ENCODE data around the gene OR11A1. TPM values are rescaled to one million over a fixed set of nuclear protein-coding genes. Genes with fewer than 3 reads are reported as not detected.

OR11A1 gene
- total and polyA plus RNA-seq, 12 donors = not detected

DNA sequence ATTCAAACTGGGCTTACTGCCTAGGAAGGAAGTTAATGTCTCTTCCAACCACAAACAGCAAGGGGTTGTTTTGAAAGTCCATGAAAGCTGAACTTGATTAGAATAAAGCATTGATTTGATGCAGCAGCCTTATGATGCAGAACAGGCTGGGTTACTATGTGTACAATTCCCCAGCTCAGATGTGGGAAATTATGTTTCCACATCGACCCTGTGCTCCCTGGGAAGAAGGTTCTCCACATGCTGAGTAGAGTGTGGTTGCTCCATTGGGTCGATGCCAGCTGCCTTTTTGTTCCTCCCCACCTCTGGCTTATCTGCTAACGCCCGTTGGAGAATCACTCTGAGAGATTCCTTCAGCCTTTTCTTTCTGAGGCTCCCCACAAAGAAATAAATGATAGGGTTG, 29.7 kb upstream of the OR11A1 start:
- Histone ChIP-seq H3K9me3 (peaks cover 0 to 7% (median 0%) of the 10 kb centered on the region in 11 donors), H3K36me3 (no peaks in the 10 kb centered on the region), H3K27me3 (peaks cover 0 to 26% (median 4%) of the 10 kb centered on the region in 7 donors), H3K27ac (no peak overlapping the region), H3K4me1 (no peaks in the 10 kb centered on the region), H3K4me3 (no peak overlapping the region)
- DNase-seq (no peak), ATAC-seq (no peak)
- WGBS, 2 donors = 49 to 54% methylated on average over 4 of the region's 4 CpGs
- intact Hi-C loops (cut with DNase I) = no loop called here
- TF ChIP-seq, protein P1, sequence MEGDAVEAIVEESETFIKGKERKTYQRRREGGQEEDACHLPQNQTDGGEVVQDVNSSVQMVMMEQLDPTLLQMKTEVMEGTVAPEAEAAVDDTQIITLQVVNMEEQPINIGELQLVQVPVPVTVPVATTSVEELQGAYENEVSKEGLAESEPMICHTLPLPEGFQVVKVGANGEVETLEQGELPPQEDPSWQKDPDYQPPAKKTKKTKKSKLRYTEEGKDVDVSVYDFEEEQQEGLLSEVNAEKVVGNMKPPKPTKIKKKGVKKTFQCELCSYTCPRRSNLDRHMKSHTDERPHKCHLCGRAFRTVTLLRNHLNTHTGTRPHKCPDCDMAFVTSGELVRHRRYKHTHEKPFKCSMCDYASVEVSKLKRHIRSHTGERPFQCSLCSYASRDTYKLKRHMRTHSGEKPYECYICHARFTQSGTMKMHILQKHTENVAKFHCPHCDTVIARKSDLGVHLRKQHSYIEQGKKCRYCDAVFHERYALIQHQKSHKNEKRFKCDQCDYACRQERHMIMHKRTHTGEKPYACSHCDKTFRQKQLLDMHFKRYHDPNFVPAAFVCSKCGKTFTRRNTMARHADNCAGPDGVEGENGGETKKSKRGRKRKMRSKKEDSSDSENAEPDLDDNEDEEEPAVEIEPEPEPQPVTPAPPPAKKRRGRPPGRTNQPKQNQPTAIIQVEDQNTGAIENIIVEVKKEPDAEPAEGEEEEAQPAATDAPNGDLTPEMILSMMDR (IDR thresholded peaks at IDR 0.05) = no peak

DNA sequence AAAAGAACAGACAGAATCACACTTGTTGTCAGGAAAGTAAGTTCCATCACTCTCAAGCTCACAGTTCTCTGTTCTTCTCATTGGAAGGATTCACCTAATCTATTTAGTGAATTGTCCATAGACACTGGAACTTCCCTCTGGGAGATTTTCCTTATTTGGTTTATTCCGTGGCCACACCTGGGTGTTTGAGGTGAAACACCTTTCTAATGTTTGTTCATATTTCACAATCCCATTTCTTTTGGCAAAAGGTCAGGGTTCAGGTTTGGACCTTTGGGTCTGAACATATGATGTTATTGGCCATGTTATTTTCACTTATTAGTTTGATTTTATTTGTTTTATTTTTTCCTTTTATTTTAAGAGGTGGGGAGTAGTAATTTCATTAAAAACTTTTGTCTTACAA, 26.9 kb upstream of the OR11A1 start:
- DNase-seq (no peak), ATAC-seq (no peak)
- Histone ChIP-seq H3K27me3 (peaks cover 0 to 16% (median 4%) of the 10 kb centered on the region in 7 donors), H3K9me3 (peaks cover 0 to 12% (median 0%) of the 10 kb centered on the region in 11 donors), H3K27ac (no peak overlapping the region), H3K4me1 (no peaks in the 10 kb centered on the region), H3K36me3 (no peaks in the 10 kb centered on the region), H3K4me3 (no peak overlapping the region)
- WGBS, 2 donors = 68 to 79% methylated on average over 1 of the region's 1 CpG
- TF ChIP-seq, protein P1 (IDR thresholded peaks at IDR 0.05) = no peak
- intact Hi-C loops (cut with DNase I) = no loop called here

DNA sequence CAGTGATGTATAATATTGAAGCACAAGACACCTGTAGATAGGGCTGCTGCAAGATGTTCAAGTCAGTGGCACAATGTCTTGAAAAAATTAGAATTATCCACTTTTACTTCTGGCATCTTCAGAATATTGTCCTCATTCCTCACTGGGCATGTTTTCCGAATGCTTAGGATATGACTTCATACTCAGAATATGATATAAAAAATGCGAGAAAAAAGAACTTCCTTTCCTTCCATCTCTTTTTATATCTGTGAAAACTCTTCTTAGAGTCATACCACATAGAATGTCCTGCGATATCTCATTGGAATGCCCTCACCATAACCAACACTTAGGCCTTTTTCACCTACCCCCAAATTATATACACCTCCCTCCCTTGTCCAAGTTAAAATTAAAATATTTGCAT, 26.3 kb upstream of the OR11A1 start:
- peaks cover 0 to 12% (median 0%) of the 10 kb centered on the region in 11 donors for H3K9me3 ChIP-seq
- no peaks in the 10 kb centered on the region for H3K4me1 ChIP-seq
- TF ChIP-seq, protein P1 (IDR thresholded peaks at IDR 0.05) = no peak
- no peak overlapping the region for H3K27ac ChIP-seq
- H3K4me3 ChIP-seq = no peak overlapping the region
- ATAC-seq = no peak
- intact Hi-C loops (cut with DNase I) = no loop called here
- peaks cover 0 to 12% (median 7%) of the 10 kb centered on the region in 7 donors for H3K27me3 ChIP-seq
- WGBS, 2 donors = 49 to 58% methylated on average over 3 of the region's 3 CpGs
- no peak for DNase-seq
- no peaks in the 10 kb centered on the region for H3K36me3 ChIP-seq

DNA sequence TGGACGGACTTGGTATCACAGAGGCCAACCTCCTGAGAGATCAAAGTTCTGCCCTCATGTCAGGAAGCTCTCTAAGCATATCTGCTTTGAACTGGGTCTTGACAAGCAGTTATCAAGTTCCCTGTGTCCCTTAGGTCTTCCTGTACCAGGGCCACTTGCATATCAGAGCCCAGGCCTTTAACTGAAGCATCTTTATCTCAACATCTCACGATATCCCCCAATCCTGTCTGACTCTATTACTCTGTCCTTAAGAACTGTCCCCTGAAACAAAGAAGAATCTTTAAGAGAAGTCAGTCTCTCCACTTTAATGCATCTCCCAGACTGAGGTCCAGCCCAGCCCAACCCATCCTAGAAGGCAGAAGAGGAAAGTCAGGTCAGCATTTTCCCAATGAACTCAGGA, 22.7 kb upstream of the OR11A1 start:
- 29 to 39% methylated on average over 2 of the region's 2 CpGs for WGBS, 2 donors
- ATAC-seq (no peak), DNase-seq (no peak)
- no peaks in the 10 kb centered on the region for H3K4me1 ChIP-seq
- TF ChIP-seq, protein P1 (IDR thresholded peaks at IDR 0.05) = no peak
- H3K9me3 ChIP-seq = peaks cover 0 to 12% (median 0%) of the 10 kb centered on the region in 11 donors
- H3K36me3 ChIP-seq = no peaks in the 10 kb centered on the region
- no peak overlapping the region for H3K27ac ChIP-seq
- intact Hi-C loops (cut with DNase I) = no loop called here
- H3K4me3 ChIP-seq = no peak overlapping the region
- peaks cover 0 to 14% (median 2%) of the 10 kb centered on the region in 7 donors for H3K27me3 ChIP-seq
